Measurements from ENCODE around the gene OR2T35.

The OR2T35 gene

GRCh38 chr1:248599396-248599795, 45.7 kb downstream of the OR2T35 start:
- no peaks in the 10 kb centered on the region for H3K4me1 ChIP-seq (ENCODE audit: low read length)
- H3K9ac ChIP-seq (ENCODE audit: low read length), result no peak overlapping the region
- H3F3A ChIP-seq (ENCODE audit: insufficient read depth, low read length), result no peaks in the 10 kb centered on the region
- no peaks in the 10 kb centered on the region for H4K20me1 ChIP-seq (ENCODE audit: insufficient read depth, low read length)
- no peaks in the 10 kb centered on the region for H3K9me3 ChIP-seq (replicated peaks; ENCODE audit: insufficient read depth, low read length)
- H3K27me3 ChIP-seq (replicated peaks; ENCODE audit: insufficient read depth, low read length), result no peaks in the 10 kb centered on the region
- no peak overlapping the region for H2AFZ ChIP-seq (ENCODE audit: low read length)
- TF ChIP-seq EZH2 (optimal IDR thresholded peaks at IDR 0.05; ENCODE audit: low read depth, low read length) (no peak), EZH2phosphoT487 (IDR thresholded peaks at IDR 0.05; ENCODE audit: low read length) (no peak), CTCF (IDR thresholded peaks at IDR 0.05; ENCODE audit: low read length) (no peak)
- H3K4me3 ChIP-seq (ENCODE audit: low read length), result no peak overlapping the region
- DNase-seq, result no peak
- no peak overlapping the region for H3K27ac ChIP-seq (ENCODE audit: low read length)
- H3K9me2 ChIP-seq (replicated peaks; ENCODE audit: insufficient read depth, low read length), result no peaks in the 10 kb centered on the region
- H3K36me3 ChIP-seq (replicated peaks; ENCODE audit: insufficient read depth, low read length), result no peaks in the 10 kb centered on the region
- no peaks in the 10 kb centered on the region for H3K79me2 ChIP-seq (ENCODE audit: low read length)
- H3K4me2 ChIP-seq (ENCODE audit: low read depth, low read length), result no peak overlapping the region

GRCh38 chr1:248597589-248597988, 47.5 kb downstream of the OR2T35 start, which contains the start of gene OR2T10:
OR2T10 (minus strand) TSS chr1:248597700; CDS start chr1:248593768, 3,932 bp downstream.
- no peaks in the 10 kb centered on the region for H3K9me2 ChIP-seq (replicated peaks; ENCODE audit: insufficient read depth, low read length)
- H3K4me3 ChIP-seq (ENCODE audit: low read length), result no peak within 1 kb of the TSS
- H4K20me1 ChIP-seq (ENCODE audit: insufficient read depth, low read length), result no peaks in the 10 kb centered on the region
- TF ChIP-seq EZH2 (optimal IDR thresholded peaks at IDR 0.05; ENCODE audit: low read depth, low read length), result no peak
- TF ChIP-seq EZH2phosphoT487 (IDR thresholded peaks at IDR 0.05; ENCODE audit: low read length), result no peak
- TF ChIP-seq CTCF (IDR thresholded peaks at IDR 0.05; ENCODE audit: low read length), result no peak
- no peaks in the 10 kb centered on the region for H3F3A ChIP-seq (ENCODE audit: insufficient read depth, low read length)
- H3K4me2 ChIP-seq (ENCODE audit: low read depth, low read length), result no peak within 1 kb of the TSS
- H3K36me3 ChIP-seq (replicated peaks; ENCODE audit: insufficient read depth, low read length), result no peaks in the 10 kb centered on the region
- H3K27me3 ChIP-seq (replicated peaks; ENCODE audit: insufficient read depth, low read length), result no peaks in the 10 kb centered on the region
- no peak within 1 kb of the TSS for H2AFZ ChIP-seq (ENCODE audit: low read length)
- H3K9ac ChIP-seq (ENCODE audit: low read length), result no peak within 1 kb of the TSS
- DNase-seq, result no peak
- no peaks in the 10 kb centered on the region for H3K79me2 ChIP-seq (ENCODE audit: low read length)
- H3K9me3 ChIP-seq (replicated peaks; ENCODE audit: insufficient read depth, low read length), result no peaks in the 10 kb centered on the region
- no peaks in the 10 kb centered on the region for H3K4me1 ChIP-seq (ENCODE audit: low read length)
- H3K27ac ChIP-seq (ENCODE audit: low read length), result no peak within 1 kb of the TSS

GRCh38 chr1:248596615-248597014, 48.5 kb downstream of the OR2T35 start:
- Histone ChIP-seq H3K4me1 (ENCODE audit: low read length) (no peaks in the 10 kb centered on the region), H3K79me2 (ENCODE audit: low read length) (no peaks in the 10 kb centered on the region), H4K20me1 (ENCODE audit: insufficient read depth, low read length) (no peaks in the 10 kb centered on the region), H3K4me2 (ENCODE audit: low read depth, low read length) (no peak overlapping the region), H3K9me3 (replicated peaks; ENCODE audit: insufficient read depth, low read length) (no peaks in the 10 kb centered on the region), H3K27ac (ENCODE audit: low read length) (no peak overlapping the region), H3K36me3 (replicated peaks; ENCODE audit: insufficient read depth, low read length) (no peaks in the 10 kb centered on the region), H3K27me3 (replicated peaks; ENCODE audit: insufficient read depth, low read length) (no peaks in the 10 kb centered on the region), H3K9ac (ENCODE audit: low read length) (no peak overlapping the region), H3K9me2 (replicated peaks; ENCODE audit: insufficient read depth, low read length) (no peaks in the 10 kb centered on the region), H3K4me3 (ENCODE audit: low read length) (no peak overlapping the region), H3F3A (ENCODE audit: insufficient read depth, low read length) (no peaks in the 10 kb centered on the region), H2AFZ (ENCODE audit: low read length) (no peak overlapping the region)
- TF ChIP-seq EZH2 (optimal IDR thresholded peaks at IDR 0.05; ENCODE audit: low read depth, low read length) (no peak), EZH2phosphoT487 (IDR thresholded peaks at IDR 0.05; ENCODE audit: low read length) (no peak), CTCF (IDR thresholded peaks at IDR 0.05; ENCODE audit: low read length) (no peak)
- no peak for DNase-seq

Measured in MM.1S (cell line).